CD4-positive, alpha-beta T cell treated with Interleukin-10 for 1 hour (primary cell): ENCODE measurements around the gene RASGEF1B.

Source experiments
- DNase-seq: peaks from one replicate; pipeline ENCODE4 v3.0.0-alpha.2; 2020

Gene RASGEF1B

DNA sequence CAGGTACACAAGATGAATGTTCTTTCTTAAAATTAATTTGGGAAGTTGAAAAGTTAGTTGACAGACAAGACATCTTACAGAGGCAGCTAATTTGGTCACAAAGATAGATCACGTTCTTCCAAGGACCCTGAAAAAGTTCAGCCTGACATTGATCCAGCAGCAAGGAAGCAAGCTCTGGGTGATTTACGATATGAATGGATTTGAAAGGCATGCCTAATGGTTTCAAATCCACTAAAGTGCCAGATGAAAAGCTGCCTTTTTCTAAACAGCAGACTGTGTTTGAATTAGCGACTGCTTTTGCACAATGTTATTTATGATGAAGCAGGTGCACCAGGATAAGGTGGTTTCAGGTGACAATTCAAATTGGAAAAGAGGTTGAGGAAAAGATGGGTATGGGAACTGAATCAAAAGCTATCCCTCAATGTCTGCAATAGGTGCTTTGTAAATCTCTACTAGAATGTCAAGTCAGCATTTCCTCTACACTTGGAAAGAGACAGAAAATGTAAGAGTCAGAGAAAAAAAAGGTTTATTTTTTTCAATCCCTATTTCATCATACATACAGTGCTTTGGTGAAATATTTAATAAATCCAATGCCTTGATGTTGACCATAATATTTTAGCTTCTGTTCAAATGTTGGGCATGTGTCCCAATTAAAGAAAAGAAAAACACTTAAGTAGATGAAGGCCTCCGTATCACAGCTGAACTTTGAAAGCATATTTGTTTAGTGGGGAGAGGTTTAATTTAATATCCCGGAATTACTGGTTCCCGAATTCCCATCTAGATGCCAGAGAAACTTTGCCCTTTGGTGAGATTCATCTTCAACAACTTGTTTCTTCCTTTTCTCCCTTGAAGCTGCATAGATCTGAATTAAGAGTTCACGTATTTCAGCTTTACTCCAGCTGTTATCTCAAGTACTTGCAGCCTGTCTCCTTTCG lies 6.0 kb downstream of the RASGEF1B start:
- DNase-seq = no peak

GRCh38 chr4:81460834-81461233 lies 10.9 kb downstream of the RASGEF1B start:
- no peak for DNase-seq

DNA sequence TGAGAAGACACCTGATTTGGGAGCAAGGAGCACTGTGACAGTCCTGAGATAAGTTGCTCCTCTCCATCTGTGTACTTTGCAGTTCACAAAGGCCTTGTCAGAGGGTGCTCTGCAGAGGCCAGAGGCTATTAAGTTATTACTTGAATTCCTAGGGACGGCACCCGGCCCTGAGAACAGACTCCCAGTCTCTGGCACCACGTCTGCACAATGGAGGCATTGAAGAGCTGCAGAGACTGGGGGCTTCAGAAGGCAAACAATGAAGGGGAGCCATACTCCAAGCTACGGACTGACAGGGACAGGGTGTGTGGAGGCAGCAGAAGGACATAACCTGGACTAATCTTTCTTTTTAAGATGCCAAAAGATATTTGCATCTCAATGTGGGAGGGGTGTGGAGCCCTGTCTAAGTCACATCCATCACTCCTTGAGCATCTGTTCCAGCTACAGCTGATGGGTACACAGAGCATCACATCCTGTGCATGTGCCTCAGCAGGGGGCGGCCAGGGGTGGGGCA lies 11.5 kb downstream of the RASGEF1B start:
- DNase-seq = no peak

DNA sequence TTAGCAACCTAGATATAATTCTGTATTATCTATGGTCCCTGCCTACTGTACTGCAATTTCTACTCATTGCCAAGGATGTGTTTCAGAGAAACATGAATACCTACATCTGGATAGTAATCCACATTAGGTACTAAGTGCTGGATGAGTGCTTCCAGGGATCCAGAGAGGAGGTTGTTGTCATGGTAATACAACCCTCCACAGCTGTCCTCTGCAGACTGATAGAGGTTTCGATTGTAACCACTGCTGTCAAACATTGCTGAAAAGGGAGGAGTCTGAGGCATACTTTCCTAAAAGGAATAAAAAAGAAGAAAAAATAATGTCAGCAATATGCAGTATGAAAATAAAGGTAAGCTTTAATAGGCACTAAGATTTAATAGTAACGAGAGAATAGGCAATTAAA lies 12.5 kb downstream of the RASGEF1B start:
- DNase-seq = no peak

DNA sequence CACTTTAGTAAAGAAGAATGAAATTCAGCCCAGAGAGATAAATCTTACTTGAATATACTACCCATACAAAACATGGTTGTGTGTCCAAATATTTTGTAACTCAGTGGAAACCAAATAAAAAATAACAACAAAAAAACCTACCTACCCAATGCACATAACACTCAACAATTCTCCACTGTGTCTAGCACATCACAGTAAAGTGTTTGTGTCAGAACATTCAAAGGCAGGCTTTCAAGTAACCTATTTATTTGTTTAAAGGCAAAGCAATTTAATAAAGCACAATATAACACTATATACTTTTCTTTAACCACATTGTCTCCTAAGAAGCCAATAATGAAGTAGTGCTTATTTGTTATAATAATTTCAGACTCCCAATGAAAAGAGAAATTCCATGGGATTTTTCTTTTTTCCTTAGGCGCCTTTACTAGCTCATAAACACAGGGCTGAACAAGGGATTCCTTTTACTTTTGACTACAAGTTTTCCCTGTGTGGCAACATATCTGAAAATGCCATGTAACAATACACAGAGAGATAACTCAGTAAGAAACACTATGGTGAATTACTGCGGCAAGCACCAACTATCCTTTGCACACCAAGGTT lies 13.7 kb downstream of the RASGEF1B start:
- no peak for DNase-seq

DNA sequence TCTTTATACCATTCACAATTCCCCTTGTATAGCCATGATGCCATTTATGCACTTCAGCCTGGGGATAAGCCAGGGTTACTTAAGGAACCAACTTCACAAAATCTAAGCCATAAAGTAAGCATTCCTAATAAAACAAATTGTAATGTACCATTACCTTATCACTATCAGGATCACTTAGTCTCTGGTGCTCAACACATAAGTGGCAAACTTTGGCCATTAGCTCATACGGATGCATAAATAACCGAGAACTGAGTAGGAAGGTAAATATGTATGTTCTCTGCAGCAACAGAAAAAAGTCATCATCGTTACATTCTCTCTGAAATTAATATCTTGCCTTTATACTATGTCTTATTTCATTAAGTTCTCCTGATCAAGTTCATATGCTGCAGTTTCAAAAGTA lies 14.4 kb downstream of the RASGEF1B start:
- DNase-seq = no peak

- no peak for DNase-seq
These were observed 15.8 kb downstream of the RASGEF1B start for GRCh38 chr4:81455897-81456296.

DNA sequence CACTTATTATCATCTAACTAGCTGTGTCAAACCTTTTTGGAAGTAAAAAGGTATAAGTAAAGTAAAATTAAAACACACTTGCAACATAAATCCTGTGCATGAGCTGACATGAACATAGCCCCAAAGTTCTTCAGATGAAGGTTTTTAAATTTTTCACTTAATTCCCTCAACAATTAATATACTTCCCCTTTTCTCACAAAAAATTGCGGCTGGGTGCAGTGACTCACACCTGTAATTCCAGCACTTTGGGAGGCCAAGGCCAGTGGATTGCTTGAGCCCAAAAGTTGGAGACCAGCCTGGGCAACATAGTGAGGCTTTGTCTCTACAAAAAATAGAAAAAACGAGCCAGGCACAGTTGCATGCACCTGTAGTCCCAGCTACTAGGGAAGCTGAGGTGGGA lies 16.8 kb downstream of the RASGEF1B start:
- no peak for DNase-seq

DNA sequence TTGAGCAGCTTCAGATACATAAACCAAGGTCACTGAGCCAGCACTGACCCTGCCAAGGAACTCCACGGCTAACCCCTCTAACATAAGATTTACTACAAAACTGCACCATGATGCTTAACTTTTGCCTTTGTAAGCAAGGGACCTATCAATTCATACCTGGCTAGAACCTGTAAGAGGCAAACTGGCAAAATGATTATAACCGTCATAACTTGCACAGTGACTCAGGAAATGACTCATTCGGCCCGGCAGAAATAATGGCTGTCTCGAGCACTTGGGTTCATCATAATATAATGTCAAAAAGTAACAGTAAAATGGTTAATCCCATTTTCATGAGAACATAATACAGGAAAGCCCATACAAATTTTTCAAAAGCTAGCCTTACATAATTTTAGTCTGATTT lies 17.2 kb downstream of the RASGEF1B start:
- DNase-seq = peak; percentile 31

GRCh38 chr4:81453024-81453423 lies 18.7 kb downstream of the RASGEF1B start:
- no peak for DNase-seq

DNA sequence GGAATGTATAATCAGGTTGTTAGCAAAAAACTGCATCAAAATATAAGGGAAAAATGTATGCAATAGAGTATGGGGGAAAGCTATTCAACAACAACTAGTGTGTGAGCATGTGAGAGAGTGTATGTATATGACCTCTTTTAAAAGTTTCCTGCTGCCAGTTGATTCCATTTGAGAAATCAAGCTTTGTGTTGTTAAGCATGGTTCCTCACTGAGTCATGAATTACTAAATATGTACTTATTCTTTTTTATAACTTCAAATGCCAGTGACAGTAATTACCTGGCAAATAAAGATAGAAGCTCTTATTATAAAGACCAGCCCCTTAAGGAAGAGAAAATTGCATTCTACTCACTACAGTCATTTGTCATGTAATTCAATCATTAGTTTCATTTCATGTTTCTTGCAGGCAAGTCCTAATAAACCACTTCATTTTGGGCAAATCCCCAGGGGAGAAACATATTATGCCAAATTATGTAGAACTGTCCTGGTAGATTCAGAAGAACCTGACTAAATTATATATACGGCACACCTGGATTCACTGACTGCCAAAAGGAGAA lies 19.2 kb downstream of the RASGEF1B start:
- DNase-seq = no peak

DNA sequence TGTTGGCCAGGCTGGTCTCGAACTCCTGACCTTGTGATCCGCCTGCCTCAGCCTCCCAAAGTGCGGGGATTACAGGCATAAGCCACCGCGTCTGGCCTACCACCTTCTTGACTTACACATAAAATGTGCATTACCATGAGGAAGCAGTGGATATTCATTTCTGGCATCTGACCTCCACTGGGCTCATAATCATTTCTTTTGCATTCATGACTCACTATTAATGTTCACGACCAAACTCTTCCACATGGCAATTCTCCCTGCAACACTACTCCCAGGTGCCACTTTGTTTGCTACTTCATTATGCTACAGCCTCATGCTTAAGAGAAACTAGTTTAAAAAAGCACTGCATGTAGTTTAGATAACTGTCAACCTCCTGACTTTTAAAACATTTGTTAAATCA lies 22.7 kb downstream of the RASGEF1B start:
- no peak for DNase-seq

- no peak for DNase-seq
These were observed 24.0 kb downstream of the RASGEF1B start for GRCh38 chr4:81447566-81448229.

DNA sequence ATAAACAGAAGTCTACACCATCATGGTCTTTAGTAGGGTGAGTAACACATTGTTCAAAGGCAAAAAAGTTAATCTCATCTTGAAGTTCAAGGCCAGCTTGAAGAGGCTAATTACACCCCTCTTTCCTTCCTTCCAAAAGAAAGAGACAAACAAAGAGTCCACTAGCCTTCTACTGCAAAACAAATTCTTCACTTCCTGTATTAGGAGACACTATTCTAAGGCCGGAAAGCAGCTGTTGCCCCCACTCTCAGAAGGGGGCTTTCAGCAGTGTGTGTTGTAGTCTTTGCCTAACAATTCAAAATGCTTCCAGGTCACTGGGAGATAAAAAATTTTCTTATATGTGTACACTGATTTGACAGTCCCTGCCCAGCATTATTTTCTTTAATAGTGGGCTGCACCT lies 25.1 kb downstream of the RASGEF1B start:
- DNase-seq = no peak

GRCh38 chr4:81445196-81445595 lies 26.5 kb downstream of the RASGEF1B start:
- no peak for DNase-seq

GRCh38 chr4:81442484-81443085 lies 29.1 kb downstream of the RASGEF1B start:
- no peak for DNase-seq

DNA sequence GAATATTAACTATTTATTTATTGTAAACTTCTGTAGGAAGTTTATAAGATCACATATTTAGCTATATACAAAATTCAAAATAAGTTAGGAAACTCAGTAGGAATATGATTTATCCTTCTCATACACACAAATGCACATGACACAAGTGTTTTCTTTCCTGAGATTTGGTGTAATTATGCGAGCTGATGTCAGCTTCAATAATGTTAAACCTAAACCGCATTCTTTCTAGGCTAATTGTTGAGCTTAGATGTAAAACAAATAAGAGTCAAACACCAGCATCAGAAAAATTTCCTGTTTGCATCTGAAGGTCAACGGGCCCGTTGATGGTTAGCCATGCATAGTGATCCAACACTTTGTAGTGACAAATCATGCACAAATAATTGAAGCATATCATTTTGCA lies 30.8 kb downstream of the RASGEF1B start:
- DNase-seq = no peak

GRCh38 chr4:81436941-81437574 lies 34.6 kb downstream of the RASGEF1B start:
- DNase-seq = no peak

DNA sequence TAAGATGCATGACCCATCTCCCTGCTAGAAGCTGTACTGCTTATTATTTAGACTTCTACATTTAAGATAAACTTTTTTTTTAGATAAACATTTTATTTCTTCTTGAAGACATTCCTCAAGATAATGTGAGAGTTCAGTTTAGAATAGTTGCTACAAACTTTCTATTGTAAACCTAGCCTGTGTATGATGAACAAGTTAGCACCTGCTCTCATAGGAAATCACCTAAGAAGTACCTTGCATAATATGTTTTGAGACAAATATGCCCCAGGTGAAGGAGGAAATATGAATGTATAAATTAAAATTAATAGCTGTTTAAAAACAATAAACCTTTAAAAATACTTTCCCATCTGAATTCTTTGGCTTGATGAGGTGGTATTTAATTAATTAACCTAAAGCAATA lies 35.6 kb downstream of the RASGEF1B start:
- DNase-seq = no peak

GRCh38 chr4:81432825-81433224 lies 38.9 kb downstream of the RASGEF1B start:
- no peak for DNase-seq

DNA sequence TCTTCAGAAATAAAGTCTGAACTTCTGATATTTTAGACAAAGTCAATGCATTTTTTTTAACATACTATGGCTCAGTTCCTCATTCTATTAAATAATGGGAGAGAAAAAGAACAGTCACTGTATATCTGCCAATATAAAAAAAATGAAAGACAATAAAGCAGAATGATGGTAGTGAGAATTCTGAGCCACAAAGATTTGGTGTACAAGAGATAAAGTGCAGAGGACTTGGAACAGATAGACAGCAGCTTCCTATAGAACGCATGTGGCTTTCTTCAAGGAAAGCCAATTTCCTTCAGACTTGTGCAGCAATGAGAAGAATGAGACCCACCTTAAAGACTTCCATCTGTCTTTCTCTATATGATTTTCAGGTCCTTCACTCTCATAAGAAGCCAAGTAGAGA lies 39.7 kb downstream of the RASGEF1B start:
- DNase-seq = no peak

GRCh38 chr4:81429607-81430006 lies 42.1 kb downstream of the RASGEF1B start:
- no peak for DNase-seq
